ENCODE measurements around the gene USP12.
A peak's percentile ranks its signal among the peaks of the same experiment; 100 is the strongest.

Gene USP12

GRCh38 chr13:27034678-27035111 lies 136.9 kb downstream of the USP12 start:
- WGBS, 2 experiments (ENCODE audit: insufficient coverage in 2 of 2): 10 to 15% methylated on average over 14 to 18 of the region's 18 CpGs
- Histone ChIP-seq H3K9me3 (ENCODE audit: control insufficient read depth, low read length) (no peaks in the 10 kb centered on the region), H3K36me3 (ENCODE audit: control insufficient read depth, insufficient read depth, low read length) (no peaks in the 10 kb centered on the region), H3K4me1 (ENCODE audit: control insufficient read depth, insufficient read depth, low read length, poor library complexity, severe bottlenecking) (peaks cover 32% of the 10 kb centered on the region), H3K27ac (ENCODE audit: low read depth, low read length, severe bottlenecking) (no peak overlapping the region), H3K4me3 (ENCODE audit: extremely low read depth, insufficient read depth, low read length, poor library complexity, severe bottlenecking) (peak overlapping the region; percentile 10)

GRCh38 chr13:27028683-27029480 lies 142.7 kb downstream of the USP12 start:
- H3K4me1 ChIP-seq (ENCODE audit: control insufficient read depth, insufficient read depth, low read length, poor library complexity, severe bottlenecking): peaks cover 3% of the 10 kb centered on the region

GRCh38 chr13:27027086-27027667 lies 144.4 kb downstream of the USP12 start:
- 69 to 93% methylated on average over 2 to 3 of the region's 3 CpGs for WGBS, 2 experiments (ENCODE audit: insufficient coverage in 2 of 2)
- Histone ChIP-seq H3K4me3 (ENCODE audit: extremely low read depth, insufficient read depth, low read length, poor library complexity, severe bottlenecking) (no peak overlapping the region), H3K36me3 (ENCODE audit: control insufficient read depth, insufficient read depth, low read length) (no peaks in the 10 kb centered on the region), H3K9me3 (ENCODE audit: control insufficient read depth, low read length) (no peaks in the 10 kb centered on the region), H3K27ac (ENCODE audit: low read depth, low read length, severe bottlenecking) (no peak overlapping the region), H3K4me1 (ENCODE audit: control insufficient read depth, insufficient read depth, low read length, poor library complexity, severe bottlenecking) (peaks cover 12% of the 10 kb centered on the region)

More at GRCh38 chr13:27028683-27029480, 142.7 kb downstream of the USP12 start:
- no peak overlapping the region for H3K27ac ChIP-seq (ENCODE audit: low read depth, low read length, severe bottlenecking)
- H3K9me3 ChIP-seq (ENCODE audit: control insufficient read depth, low read length): no peaks in the 10 kb centered on the region
- no peaks in the 10 kb centered on the region for H3K36me3 ChIP-seq (ENCODE audit: control insufficient read depth, insufficient read depth, low read length)
- H3K4me3 ChIP-seq (ENCODE audit: extremely low read depth, insufficient read depth, low read length, poor library complexity, severe bottlenecking): no peak overlapping the region
- 82 to 100% methylated on average over 1 to 2 of the region's 8 CpGs for WGBS, 2 experiments (ENCODE audit: insufficient coverage in 2 of 2)

DNA sequence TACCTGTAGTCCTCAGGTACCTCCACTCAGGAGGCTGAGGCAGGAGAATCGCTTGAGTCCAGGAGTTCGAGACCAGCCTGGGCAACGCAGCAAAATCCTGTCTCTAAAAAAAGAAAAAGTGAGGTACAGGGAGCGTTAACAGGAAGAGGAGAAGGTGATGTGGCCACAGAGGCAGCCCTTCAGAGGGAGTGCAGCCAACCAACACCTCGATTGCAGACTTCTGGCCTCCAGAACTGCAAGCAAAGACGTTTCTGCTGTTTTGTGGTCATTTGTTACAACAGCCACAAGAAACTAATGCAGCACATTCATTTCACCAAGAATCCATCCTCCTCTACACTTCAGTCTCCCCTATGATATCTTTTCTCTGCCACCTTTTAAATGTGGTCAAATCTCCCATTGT lies 145.2 kb downstream of the USP12 start:
- Histone ChIP-seq H3K27ac (ENCODE audit: low read depth, low read length, severe bottlenecking) (no peak overlapping the region), H3K4me1 (ENCODE audit: control insufficient read depth, insufficient read depth, low read length, poor library complexity, severe bottlenecking) (peaks cover 13% of the 10 kb centered on the region), H3K4me3 (ENCODE audit: extremely low read depth, insufficient read depth, low read length, poor library complexity, severe bottlenecking) (no peak overlapping the region), H3K36me3 (ENCODE audit: control insufficient read depth, insufficient read depth, low read length) (no peaks in the 10 kb centered on the region), H3K9me3 (ENCODE audit: control insufficient read depth, low read length) (no peaks in the 10 kb centered on the region)
- 79 to 96% methylated on average over 5 to 6 of the region's 6 CpGs for WGBS, 2 experiments (ENCODE audit: insufficient coverage in 2 of 2)

DNA sequence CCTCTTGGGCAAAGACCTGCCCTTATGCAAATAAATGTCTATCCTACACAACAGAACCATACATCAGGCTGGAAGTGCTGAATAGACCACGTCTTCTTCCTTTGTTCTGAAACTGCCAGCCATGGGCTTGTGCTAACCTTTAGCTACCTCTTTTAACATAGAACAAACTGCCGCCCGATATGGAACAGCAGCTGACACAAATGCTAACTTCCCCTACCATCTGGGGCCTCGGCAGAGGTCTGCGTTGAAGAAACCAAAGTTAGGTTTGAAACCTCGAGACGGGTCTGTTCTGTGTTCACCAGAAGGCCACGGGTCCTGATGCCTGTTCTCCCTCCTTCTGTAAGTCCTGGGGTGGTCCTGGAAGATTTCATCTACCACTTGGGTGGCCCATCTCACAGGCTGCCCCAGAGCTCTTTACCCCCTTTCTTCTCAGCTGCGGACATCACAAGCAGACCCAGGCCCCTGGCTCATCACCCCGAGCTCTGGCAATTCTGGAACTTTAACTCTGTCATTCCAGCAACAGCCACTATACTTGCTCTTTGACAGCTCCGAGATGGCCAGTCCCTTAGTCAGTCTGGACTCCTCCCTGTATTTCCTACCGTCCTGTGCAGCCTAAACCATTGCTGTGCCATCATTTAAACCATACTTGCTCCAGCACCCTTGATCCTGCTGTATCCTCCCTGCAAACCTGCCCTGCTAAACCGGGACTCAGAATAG lies 146.7 kb downstream of the USP12 start:
- no peaks in the 10 kb centered on the region for H3K9me3 ChIP-seq (ENCODE audit: control insufficient read depth, low read length)
- H3K4me1 ChIP-seq (ENCODE audit: control insufficient read depth, insufficient read depth, low read length, poor library complexity, severe bottlenecking): peaks cover 13% of the 10 kb centered on the region
- 79 to 86% methylated on average over 8 to 13 of the region's 13 CpGs for WGBS, 2 experiments (ENCODE audit: insufficient coverage in 2 of 2)
- no peak overlapping the region for H3K4me3 ChIP-seq (ENCODE audit: extremely low read depth, insufficient read depth, low read length, poor library complexity, severe bottlenecking)
- no peaks in the 10 kb centered on the region for H3K36me3 ChIP-seq (ENCODE audit: control insufficient read depth, insufficient read depth, low read length)
- H3K27ac ChIP-seq (ENCODE audit: low read depth, low read length, severe bottlenecking): no peak overlapping the region

DNA sequence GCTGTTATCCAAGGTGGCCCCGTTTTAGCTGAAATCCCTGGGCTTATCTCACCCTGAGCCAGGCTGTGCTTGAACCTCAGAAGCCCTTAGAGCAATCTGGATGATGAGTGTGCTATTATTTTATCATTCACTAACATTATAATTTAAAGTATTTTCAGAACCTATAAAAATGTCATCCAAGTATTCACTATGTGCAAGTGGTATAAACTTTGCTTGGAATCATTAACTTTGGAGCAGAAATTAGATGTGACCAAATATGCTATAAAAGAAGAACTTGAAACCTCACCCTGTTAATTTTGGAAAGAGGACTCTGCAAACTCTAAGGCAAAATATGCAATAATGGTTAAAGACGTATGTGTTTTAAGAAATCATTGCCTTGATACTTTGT lies 147.5 kb downstream of the USP12 start:
- H3K9me3 ChIP-seq (ENCODE audit: control insufficient read depth, low read length): no peaks in the 10 kb centered on the region
- H3K4me1 ChIP-seq (ENCODE audit: control insufficient read depth, insufficient read depth, low read length, poor library complexity, severe bottlenecking): peaks cover 15% of the 10 kb centered on the region
- no peaks in the 10 kb centered on the region for H3K36me3 ChIP-seq (ENCODE audit: control insufficient read depth, insufficient read depth, low read length)
- H3K4me3 ChIP-seq (ENCODE audit: extremely low read depth, insufficient read depth, low read length, poor library complexity, severe bottlenecking): no peak overlapping the region
- WGBS, 2 experiments (ENCODE audit: insufficient coverage in 2 of 2): no CpG with 5 or more reads among the region's 2 CpGs
- no peak overlapping the region for H3K27ac ChIP-seq (ENCODE audit: low read depth, low read length, severe bottlenecking)

GRCh38 chr13:27023385-27024073 lies 148.1 kb downstream of the USP12 start:
- Histone ChIP-seq H3K36me3 (ENCODE audit: control insufficient read depth, insufficient read depth, low read length) (no peaks in the 10 kb centered on the region), H3K9me3 (ENCODE audit: control insufficient read depth, low read length) (no peaks in the 10 kb centered on the region), H3K4me1 (ENCODE audit: control insufficient read depth, insufficient read depth, low read length, poor library complexity, severe bottlenecking) (peaks cover 19% of the 10 kb centered on the region), H3K4me3 (ENCODE audit: extremely low read depth, insufficient read depth, low read length, poor library complexity, severe bottlenecking) (no peak overlapping the region), H3K27ac (ENCODE audit: low read depth, low read length, severe bottlenecking) (peak overlapping the region; percentile 88)
- 93 to 96% methylated on average over 5 to 6 of the region's 8 CpGs for WGBS, 2 experiments (ENCODE audit: insufficient coverage in 2 of 2)

GRCh38 chr13:27022571-27023311 lies 148.9 kb downstream of the USP12 start:
- 60 to 89% methylated on average over 1 to 4 of the region's 9 CpGs for WGBS, 2 experiments (ENCODE audit: insufficient coverage in 2 of 2)
- H3K9me3 ChIP-seq (ENCODE audit: control insufficient read depth, low read length): no peaks in the 10 kb centered on the region
- no peaks in the 10 kb centered on the region for H3K36me3 ChIP-seq (ENCODE audit: control insufficient read depth, insufficient read depth, low read length)
- H3K4me3 ChIP-seq (ENCODE audit: extremely low read depth, insufficient read depth, low read length, poor library complexity, severe bottlenecking): no peak overlapping the region
- H3K27ac ChIP-seq (ENCODE audit: low read depth, low read length, severe bottlenecking): peak overlapping the region; percentile 88
- H3K4me1 ChIP-seq (ENCODE audit: control insufficient read depth, insufficient read depth, low read length, poor library complexity, severe bottlenecking): peaks cover 19% of the 10 kb centered on the region

DNA sequence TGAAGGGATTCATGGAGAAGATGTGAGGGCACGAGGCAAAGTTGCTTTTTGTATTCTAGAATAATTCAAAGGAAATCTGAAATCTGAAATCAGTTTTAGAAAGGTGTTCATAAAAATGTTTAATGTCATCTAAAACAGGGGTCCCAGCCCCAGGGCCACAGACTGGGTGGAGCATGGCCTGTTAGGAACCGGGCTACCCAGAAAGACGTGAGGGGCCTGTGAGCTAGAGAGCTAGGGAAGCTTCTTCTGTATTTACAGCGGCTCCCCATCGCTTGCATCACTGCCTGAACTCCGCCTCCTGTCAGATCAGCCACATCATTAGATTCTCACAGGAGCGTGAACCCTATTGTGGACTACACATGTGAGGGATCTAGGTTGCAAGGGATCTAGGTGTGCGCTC lies 151.2 kb downstream of the USP12 start:
- 92 to 99% methylated on average over 6 to 8 of the region's 8 CpGs for WGBS, 2 experiments (ENCODE audit: insufficient coverage in 2 of 2)
- Histone ChIP-seq H3K36me3 (ENCODE audit: control insufficient read depth, insufficient read depth, low read length) (no peaks in the 10 kb centered on the region), H3K4me3 (ENCODE audit: extremely low read depth, insufficient read depth, low read length, poor library complexity, severe bottlenecking) (no peak overlapping the region), H3K27ac (ENCODE audit: low read depth, low read length, severe bottlenecking) (no peak overlapping the region), H3K4me1 (ENCODE audit: control insufficient read depth, insufficient read depth, low read length, poor library complexity, severe bottlenecking) (peaks cover 19% of the 10 kb centered on the region), H3K9me3 (ENCODE audit: control insufficient read depth, low read length) (no peaks in the 10 kb centered on the region)

- WGBS, 2 experiments (ENCODE audit: insufficient coverage in 2 of 2): 26 to 44% methylated on average over 5 of the region's 5 CpGs
- no peaks in the 10 kb centered on the region for H3K36me3 ChIP-seq (ENCODE audit: control insufficient read depth, insufficient read depth, low read length)
Observed at GRCh38 chr13:27018882-27019281, 152.7 kb downstream of the USP12 start.

More at GRCh38 chr13:27018882-27019281, 152.7 kb downstream of the USP12 start:
- no peak overlapping the region for H3K27ac ChIP-seq (ENCODE audit: low read depth, low read length, severe bottlenecking)
- H3K4me1 ChIP-seq (ENCODE audit: control insufficient read depth, insufficient read depth, low read length, poor library complexity, severe bottlenecking): peaks cover 21% of the 10 kb centered on the region
- no peaks in the 10 kb centered on the region for H3K9me3 ChIP-seq (ENCODE audit: control insufficient read depth, low read length)
- no peak overlapping the region for H3K4me3 ChIP-seq (ENCODE audit: extremely low read depth, insufficient read depth, low read length, poor library complexity, severe bottlenecking)

All from mesodermal cell (in vitro differentiated cells).